Keratinocyte (primary cell): ENCODE measurements around the gene PGA3.
"Not testable (repeated sequence)": the region's sequence is repeated elsewhere in the genome, so short reads cannot be mapped to it uniquely, and the experiment has no call there.

Experiments
- CTCF ChIP-seq, 3 experiments: IDR thresholded peaks in 1 of 3; conservative IDR thresholded peaks in 1 of 3; optimal IDR thresholded peaks in 1 of 3; 2 replicates in 2 of 3; 3 replicates in 1 of 3; pipeline versions ENCODE3 to v1.5.1; 2011; ENCODE audit warnings: low read length in 3 of 3, mild to moderate bottlenecking in 3 of 3, moderate library complexity in 2 of 3, control low read depth in 1 of 3, inconsistent platforms in 1 of 3; ENCODE audit not compliant: insufficient read depth in 2 of 3; ENCODE audit errors: extremely low read depth in 1 of 3
- EZH2 ChIP-seq: IDR thresholded peaks from one replicate; pipeline ENCODE4 v1.6.1; 2012; ENCODE audit warnings: inconsistent platforms, mild to moderate bottlenecking, low read length, moderate library complexity

- not testable (repeated sequence) for TF ChIP-seq CTCF (optimal IDR thresholded peaks at IDR 0.05 in 1 of 3, IDR thresholded peaks at IDR 0.05 in 1 of 3, conservative IDR thresholded peaks at IDR 0.05 in 1 of 3; ENCODE audit: extremely low read depth in 1 of 3, insufficient read depth in 2 of 3, low read length in 3 of 3); EZH2
These were observed 8.9 kb downstream of the PGA3 start for GRCh38 chr11:61212202-61212601.
